Inflammatory macrophage (primary cell): ENCODE measurements around the gene RABEPK.
A peak's percentile ranks its signal among the peaks of the same experiment; 100 is the strongest.
"Not testable (repeated sequence)": the region's sequence is repeated elsewhere in the genome, so short reads cannot be mapped to it uniquely, and the experiment has no call there.

ENCODE experiments used
- DNase-seq, 2 donors: peaks; one replicate each; pipeline ENCODE4 v3.0.0-alpha.2; 2020 to 2022

RABEPK gene

GRCh38 chr9:125195591-125195990 is 4.8 kb upstream of the RABEPK start:
- DNase-seq, result not testable (repeated sequence)

- DNase-seq, result no peak
Observed at GRCh38 chr9:125202846-125203618, 2.7 kb downstream of the RABEPK start.

- DNase-seq, result no peak
Observed at GRCh38 chr9:125204477-125204876, 4.1 kb downstream of the RABEPK start.

GRCh38 chr9:125214186-125214585 is 13.8 kb downstream of the RABEPK start:
- no peak for DNase-seq

- DNase-seq, result no peak
Observed at GRCh38 chr9:125218621-125219020, 18.3 kb downstream of the RABEPK start.

- not testable (repeated sequence) for DNase-seq
Observed at GRCh38 chr9:125224858-125225257, 24.5 kb downstream of the RABEPK start.

GRCh38 chr9:125227761-125228160 is 27.4 kb downstream of the RABEPK start:
- no peak for DNase-seq

GRCh38 chr9:125233678-125234077 is 33.3 kb downstream of the RABEPK start:
- DNase-seq, result peak in 1 of 2 donors; percentile 12

GRCh38 chr9:125234099-125234498 is 33.8 kb downstream of the RABEPK start:
- not testable (repeated sequence) for DNase-seq

GRCh38 chr9:125235804-125236519 is 35.6 kb downstream of the RABEPK start:
- no peak for DNase-seq

GRCh38 chr9:125236520-125237159 is 36.3 kb downstream of the RABEPK start:
- DNase-seq, result peak; percentile 13 to 15

- no peak for DNase-seq
Observed at GRCh38 chr9:125238127-125238914, 38.0 kb downstream of the RABEPK start.

- no peak for DNase-seq
Observed at GRCh38 chr9:125238915-125239446, 38.6 kb downstream of the RABEPK start.

- no peak for DNase-seq
Observed at GRCh38 chr9:125239631-125240597, 39.6 kb downstream of the RABEPK start.

- peak; percentile 36 to 61 for DNase-seq
Observed at GRCh38 chr9:125240649-125240999, 40.3 kb downstream of the RABEPK start.

GRCh38 chr9:125241000-125241862 is 40.9 kb downstream of the RABEPK start, which contains the start of gene HSPA5:
Gene HSPA5 (minus strand): TSS chr9:125241343. CDS start chr9:125241126, 217 bp downstream.
- peak; percentile 100 for DNase-seq

GRCh38 chr9:125241863-125242739 is 41.8 kb downstream of the RABEPK start:
- DNase-seq, result peak; percentile 21 to 38

GRCh38 chr9:125243792-125244260 is 43.5 kb downstream of the RABEPK start:
- no peak for DNase-seq

GRCh38 chr9:125246261-125246667 is 45.9 kb downstream of the RABEPK start:
- no peak for DNase-seq
